NCI-H1436 treated with DMSO at 0.1 percent for 48 hours (cell line): ENCODE measurements around the gene PEAR1.

Experiments used
- DNase-seq: peaks from one replicate; lab custom pipeline; 2025; lab: John Stamatoyannopoulos, UW

Gene PEAR1

GRCh38 chr1:156893048-156893953 is at the start of gene PEAR1:
TSS of gene PEAR1 (plus strand) at chr1:156893718. CDS start at chr1:156903927, 10,209 bp downstream.
- DNase-seq = no peak

- no peak for DNase-seq
Measured at GRCh38 chr1:156844102-156844501, 49.4 kb upstream of the PEAR1 start.

- no peak for DNase-seq
Measured at GRCh38 chr1:156844638-156845037, 48.9 kb upstream of the PEAR1 start.

- no peak for DNase-seq
Measured at GRCh38 chr1:156845055-156845952, 48.2 kb upstream of the PEAR1 start.

- no peak for DNase-seq
Measured at GRCh38 chr1:156845953-156846545, 47.5 kb upstream of the PEAR1 start.

- no peak for DNase-seq
Measured at GRCh38 chr1:156846643-156847042, 46.9 kb upstream of the PEAR1 start.

GRCh38 chr1:156847591-156848460 is 45.7 kb upstream of the PEAR1 start:
- no peak for DNase-seq

- DNase-seq = no peak
Measured at GRCh38 chr1:156848461-156849150, 44.9 kb upstream of the PEAR1 start.

- no peak for DNase-seq
Measured at GRCh38 chr1:156849151-156849496, 44.4 kb upstream of the PEAR1 start.

GRCh38 chr1:156851779-156852417 is 41.6 kb upstream of the PEAR1 start:
- no peak for DNase-seq

- no peak for DNase-seq
Measured at GRCh38 chr1:156852418-156852874, 41.1 kb upstream of the PEAR1 start.

- DNase-seq = no peak
Measured at GRCh38 chr1:156853761-156854160, 39.8 kb upstream of the PEAR1 start.

- DNase-seq = no peak
Measured at GRCh38 chr1:156854634-156855033, 38.9 kb upstream of the PEAR1 start.

- DNase-seq = no peak
Measured at GRCh38 chr1:156856282-156856785, 37.2 kb upstream of the PEAR1 start.

- no peak for DNase-seq
Measured at GRCh38 chr1:156857532-156857931, 36.0 kb upstream of the PEAR1 start.

GRCh38 chr1:156858555-156858956 is 35.0 kb upstream of the PEAR1 start:
- DNase-seq = no peak

- DNase-seq = no peak
Measured at GRCh38 chr1:156858959-156859522, 34.5 kb upstream of the PEAR1 start, which contains the start of gene INSRR. TSS of gene INSRR (minus strand) at chr1:156859117. CDS start at chr1:156858621, 496 bp downstream.

GRCh38 chr1:156859523-156860112 is 33.9 kb upstream of the PEAR1 start:
- DNase-seq = no peak

- no peak for DNase-seq
Measured at GRCh38 chr1:156860113-156860627, 33.3 kb upstream of the PEAR1 start.
